HUES6 (cell line): ENCODE measurements around the gene TXNDC17.
"Not testable (repeated sequence)": the region's sequence is repeated elsewhere in the genome, so short reads cannot be mapped to it uniquely, and the experiment has no call there.

Source experiments
- H3K27ac ChIP-seq: 2 replicates; pipeline ENCODE4 v1.7.0; 2013; ENCODE audit warnings: low read depth, mild to moderate bottlenecking, low read length, inconsistent platforms
- H3K27me3 ChIP-seq: 2 replicates; pipeline ENCODE4 v1.6.1; 2013; ENCODE audit warnings: low read length; ENCODE audit not compliant: control insufficient read depth, insufficient read depth
- H3K36me3 ChIP-seq: 2 replicates; pipeline ENCODE4 v1.6.1; 2013; ENCODE audit warnings: low read length; ENCODE audit not compliant: control insufficient read depth, insufficient read depth
- H3K4me1 ChIP-seq: 2 replicates; pipeline ENCODE4 v1.6.1; 2013; ENCODE audit warnings: low read length; ENCODE audit not compliant: control insufficient read depth, insufficient read depth
- H3K4me3 ChIP-seq: 2 replicates; pipeline ENCODE4 v1.5.1; 2013; ENCODE audit warnings: low read depth, low read length
- H3K9ac ChIP-seq: one replicate; pipeline ENCODE4 v1.6.1; 2013; ENCODE audit warnings: mild to moderate bottlenecking, low read length
- H3K9me3 ChIP-seq: 2 replicates; pipeline ENCODE4 v1.6.1; 2013; ENCODE audit warnings: low read depth, low read length; ENCODE audit not compliant: control insufficient read depth, insufficient read depth

TXNDC17 gene

DNA sequence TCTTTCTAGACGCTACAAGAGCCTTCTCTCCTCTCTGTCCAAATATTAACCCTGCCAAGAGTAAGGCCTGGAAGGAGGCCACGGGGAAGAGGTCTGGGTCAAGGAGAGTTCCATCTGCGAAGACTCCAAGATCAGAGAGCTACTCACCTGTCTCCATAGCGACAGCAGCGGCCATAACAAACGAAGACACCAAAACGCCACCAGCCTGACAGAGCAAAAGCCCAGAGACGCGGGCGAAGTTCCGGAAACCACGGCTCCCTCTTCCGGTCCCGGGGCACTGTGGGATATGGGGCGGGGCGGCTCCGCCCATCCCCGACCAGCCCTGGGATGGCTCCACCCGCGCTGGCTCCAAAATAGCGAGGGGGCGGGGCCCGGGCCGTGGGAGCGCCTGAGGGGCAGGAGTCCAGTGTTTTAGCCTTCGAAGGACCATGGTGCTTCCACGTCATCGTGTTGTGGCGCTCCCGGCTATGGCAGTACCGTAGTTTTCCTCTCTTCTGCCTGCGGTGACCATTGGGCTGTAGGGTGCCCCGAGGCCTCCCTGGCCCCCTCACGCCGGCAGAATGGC is 10.6 kb downstream of the TXNDC17 start, which contains the start of the genes C17orf100 and MED31:
Gene C17orf100, plus strand, starts transcription at position 409 of the 565 bp plus-strand sequence. Its CDS starts 152 bp downstream, at position 561.
Gene MED31, minus strand, starts transcription at position 252 of the 565 bp plus-strand sequence. Its CDS starts 77 bp downstream, at position 175.
- Histone ChIP-seq H3K9me3 (no peaks in the 10 kb centered on the region), H3K4me3 (peak within 1 kb of the TSS; percentile 80), H3K4me1 (peaks cover 30% of the 10 kb centered on the region; the same call in 1 of the 2 replicates)

DNA sequence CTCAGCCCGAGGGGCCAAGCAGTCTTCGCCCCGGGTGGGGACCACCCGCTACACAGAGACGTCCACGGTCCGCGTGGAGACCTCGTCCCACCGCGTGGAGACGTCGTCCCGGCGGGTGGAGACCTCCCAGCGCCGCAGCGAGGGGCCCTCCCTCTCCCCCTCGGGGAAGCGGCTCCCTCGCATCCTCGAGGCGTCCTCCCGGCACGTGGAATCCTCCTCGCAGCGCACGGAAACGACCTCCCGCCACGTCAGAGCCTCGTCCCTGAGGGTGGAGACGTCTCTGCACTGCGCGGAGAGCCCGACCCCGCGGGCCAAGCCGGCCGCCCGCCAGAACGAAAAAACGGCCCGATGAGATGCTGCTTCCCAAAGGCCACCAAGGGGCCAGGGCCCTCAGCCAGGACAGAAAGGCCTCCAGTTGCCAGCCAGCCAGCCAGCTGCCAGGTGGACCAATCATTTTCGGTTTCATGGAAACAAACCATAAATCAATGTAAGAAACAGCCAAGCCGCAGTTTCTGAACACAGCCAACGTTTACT is 11.1 kb downstream of the TXNDC17 start:
- peak overlapping the region; percentile 41 for H3K9ac ChIP-seq
- H3K36me3 ChIP-seq = peaks cover 16% of the 10 kb centered on the region
- H3K27me3 ChIP-seq = peaks cover 39% of the 10 kb centered on the region
- peak overlapping the region; percentile 80 for H3K4me3 ChIP-seq
- peaks cover 30% of the 10 kb centered on the region; the same call in 1 of the 2 replicates for H3K4me1 ChIP-seq
- H3K27ac ChIP-seq = no peak overlapping the region; the same call in 1 of the 2 replicates
- no peaks in the 10 kb centered on the region for H3K9me3 ChIP-seq

More for the DNA sequence above, 10.6 kb downstream of the TXNDC17 start, which contains the start of the genes C17orf100 and MED31:
- H3K36me3 ChIP-seq = peaks cover 17% of the 10 kb centered on the region
- peak within 1 kb of the TSS; percentile 56; the same call in 1 of the 2 replicates for H3K27ac ChIP-seq
- peak within 1 kb of the TSS; percentile 92 for H3K9ac ChIP-seq
- peaks cover 33% of the 10 kb centered on the region for H3K27me3 ChIP-seq

DNA sequence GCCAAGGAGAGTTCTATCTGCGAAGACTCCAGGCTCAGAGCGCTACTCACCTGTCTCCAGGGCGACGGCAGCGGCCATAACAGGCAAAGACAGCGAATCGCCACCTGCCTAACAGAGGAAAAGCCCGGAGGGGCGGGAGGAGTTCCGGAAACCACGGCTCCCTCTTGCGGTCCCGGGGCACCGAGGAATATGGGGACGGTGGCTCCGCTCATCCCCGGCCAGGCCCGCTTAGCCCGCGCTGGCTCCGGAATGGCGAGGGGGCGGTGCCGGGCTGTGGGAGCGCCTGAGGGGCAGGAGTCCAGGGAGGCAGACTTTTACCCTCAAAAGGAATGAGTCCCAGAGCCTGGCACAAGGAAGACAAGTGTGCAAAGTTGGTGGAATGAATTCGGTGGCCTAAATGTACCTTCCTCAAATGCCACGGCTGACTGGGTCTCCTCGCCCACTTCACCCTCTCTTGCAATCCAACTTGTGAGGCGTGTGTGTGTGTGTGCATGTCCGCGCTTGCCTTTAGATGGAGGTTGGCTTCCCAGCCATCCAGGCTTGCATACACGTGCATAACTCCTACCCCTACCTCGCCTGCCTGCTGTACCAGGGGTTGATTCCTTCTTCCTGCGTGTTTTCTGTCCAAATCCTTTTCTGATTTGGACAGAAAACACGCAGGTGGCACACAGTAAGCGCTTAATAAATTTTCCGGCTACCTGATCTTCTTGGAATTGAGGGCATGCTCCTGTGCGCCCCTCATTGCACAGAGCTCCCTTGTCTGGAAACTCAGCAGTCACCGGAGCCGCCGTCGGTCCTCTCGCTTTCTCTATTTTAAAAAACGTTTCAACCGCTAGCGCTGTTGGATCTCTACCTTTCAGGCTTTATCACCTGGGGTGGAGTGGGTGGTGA is 14.2 kb downstream of the TXNDC17 start:
- H3K9ac ChIP-seq = peak overlapping the region; percentile 46
- H3K9me3 ChIP-seq = no peaks in the 10 kb centered on the region
- peak overlapping the region; percentile 62 for H3K4me3 ChIP-seq
- H3K4me1 ChIP-seq = peaks cover 30% of the 10 kb centered on the region; the same call in 1 of the 2 replicates
- no peak overlapping the region for H3K27ac ChIP-seq
- no peaks in the 10 kb centered on the region for H3K36me3 ChIP-seq
- peaks cover 64% of the 10 kb centered on the region for H3K27me3 ChIP-seq

DNA sequence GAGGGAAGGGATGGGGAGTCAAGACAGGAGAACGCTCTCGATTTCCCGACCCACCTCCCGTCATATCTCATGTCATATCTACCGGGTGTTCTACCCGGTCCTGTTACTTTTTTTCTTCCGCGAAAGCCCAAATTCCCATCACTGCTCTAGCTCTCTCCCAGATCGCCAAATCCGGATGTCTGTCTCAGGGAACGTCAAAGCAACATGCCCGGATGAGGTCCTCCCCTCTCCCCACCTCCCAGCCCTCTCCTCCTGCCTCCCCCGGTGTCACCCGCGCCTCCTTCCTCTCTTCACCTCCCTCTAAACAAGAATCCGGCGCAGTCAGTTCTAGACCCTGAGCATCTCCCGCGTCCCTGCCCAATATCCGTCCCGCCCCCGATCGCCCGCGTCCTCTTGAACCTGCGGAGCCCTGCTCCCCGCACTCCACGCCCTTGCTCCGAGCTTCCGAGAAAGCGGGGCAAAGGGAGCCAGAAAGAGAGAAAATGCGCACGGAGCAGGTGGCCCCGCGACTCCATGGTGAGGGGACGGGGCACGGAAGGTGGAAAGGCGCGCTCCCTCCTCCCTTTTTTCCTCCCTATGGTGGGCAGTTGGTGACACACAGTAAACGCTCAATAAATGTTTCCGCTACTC is 15.0 kb downstream of the TXNDC17 start:
- H3K27ac ChIP-seq, H3K9me3 ChIP-seq, H3K36me3 ChIP-seq, H3K9ac ChIP-seq: not testable (repeated sequence)
- peaks cover 68% of the 10 kb centered on the region for H3K27me3 ChIP-seq
- peak overlapping the region; percentile 62 for H3K4me3 ChIP-seq
- peaks cover 30% of the 10 kb centered on the region; the same call in 1 of the 2 replicates for H3K4me1 ChIP-seq

DNA sequence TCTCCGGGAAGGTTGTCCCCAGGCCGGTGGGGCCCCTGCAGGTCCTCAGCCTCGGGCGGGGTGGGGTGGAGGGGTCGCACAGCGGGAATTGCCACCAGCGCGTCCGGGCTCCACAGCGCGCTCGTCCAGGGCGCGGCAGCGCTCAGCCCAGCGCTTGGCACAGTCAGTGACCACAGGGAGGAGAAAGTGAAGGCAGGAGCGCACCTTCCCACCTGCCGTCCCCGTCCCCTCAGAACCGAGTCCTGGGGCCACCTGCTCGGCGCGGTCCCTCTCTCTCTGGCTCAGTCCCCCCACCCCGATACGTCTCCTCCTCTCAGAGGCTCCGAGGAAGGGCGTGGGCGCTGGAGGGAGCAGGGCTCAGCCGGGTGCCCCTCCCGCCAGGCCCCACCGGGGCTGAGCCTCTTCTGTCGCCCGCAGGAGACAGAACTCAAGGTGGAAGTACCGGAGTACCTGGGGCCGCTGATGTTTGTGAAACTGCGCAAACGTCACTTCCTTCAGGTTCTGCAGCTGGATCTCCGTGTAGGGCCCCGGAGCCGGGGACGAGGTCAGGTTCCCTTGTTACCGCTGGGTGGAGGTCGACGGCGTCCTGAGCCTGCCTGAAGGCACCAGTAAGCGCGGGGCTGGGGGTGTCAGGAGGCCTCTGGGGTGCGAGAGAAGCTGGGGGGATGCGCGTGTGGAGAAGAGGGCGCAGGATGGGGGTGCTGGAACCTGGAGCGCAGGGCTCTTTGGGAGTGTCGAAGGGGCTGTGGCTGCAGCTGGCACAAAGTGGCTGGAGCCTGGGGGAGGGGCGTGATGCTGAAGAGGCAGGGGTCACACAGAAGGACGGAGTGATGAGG is 16.2 kb downstream of the TXNDC17 start:
- not testable (repeated sequence) for H3K27ac ChIP-seq

DNA sequence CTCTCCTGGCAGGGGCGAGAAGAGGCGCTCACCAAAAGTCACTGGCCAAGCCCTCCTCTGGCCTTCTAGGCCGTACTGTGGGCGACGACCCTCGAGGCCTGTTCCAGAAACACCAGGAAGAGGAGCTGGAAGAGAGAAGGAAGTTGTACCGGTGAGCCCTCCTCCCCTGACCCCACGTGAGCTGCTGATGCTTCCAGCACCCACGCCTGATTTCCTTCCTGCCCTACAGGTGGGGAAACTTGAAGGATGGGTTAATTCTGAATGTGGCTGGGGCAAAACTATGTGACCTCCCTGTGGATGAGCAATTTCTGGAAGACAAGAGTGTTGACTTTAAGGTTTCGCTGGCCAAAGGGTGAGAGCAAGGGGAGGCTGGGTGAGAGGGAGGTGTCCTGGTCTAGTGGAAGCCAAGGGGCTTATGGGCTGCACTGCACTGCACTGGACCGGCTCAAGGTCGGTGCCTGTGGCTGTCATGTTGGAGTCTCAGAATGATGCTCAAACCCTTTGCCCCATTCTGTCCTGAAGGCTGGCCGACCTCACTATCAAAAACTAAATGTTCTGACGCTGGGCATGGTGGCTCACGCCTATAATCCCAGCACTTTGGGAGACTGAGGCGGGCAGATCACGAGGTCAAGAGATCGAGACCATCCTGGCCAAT is 16.9 kb downstream of the TXNDC17 start:
- Histone ChIP-seq H3K4me3 (peak overlapping the region; percentile 72), H3K27me3 (peaks cover 68% of the 10 kb centered on the region), H3K9me3 (no peaks in the 10 kb centered on the region), H3K27ac (no peak overlapping the region), H3K36me3 (no peaks in the 10 kb centered on the region), H3K9ac (peak overlapping the region; percentile 26), H3K4me1 (peaks cover 19% of the 10 kb centered on the region; the same call in 1 of the 2 replicates)

More for the DNA sequence above, 16.2 kb downstream of the TXNDC17 start:
- H3K4me1 ChIP-seq = peaks cover 26% of the 10 kb centered on the region; the same call in 1 of the 2 replicates
- peaks cover 68% of the 10 kb centered on the region for H3K27me3 ChIP-seq
- not testable (repeated sequence) for H3K9me3 ChIP-seq, H3K36me3 ChIP-seq
- peak overlapping the region; percentile 26 for H3K9ac ChIP-seq
- H3K4me3 ChIP-seq = peak overlapping the region; percentile 72

DNA sequence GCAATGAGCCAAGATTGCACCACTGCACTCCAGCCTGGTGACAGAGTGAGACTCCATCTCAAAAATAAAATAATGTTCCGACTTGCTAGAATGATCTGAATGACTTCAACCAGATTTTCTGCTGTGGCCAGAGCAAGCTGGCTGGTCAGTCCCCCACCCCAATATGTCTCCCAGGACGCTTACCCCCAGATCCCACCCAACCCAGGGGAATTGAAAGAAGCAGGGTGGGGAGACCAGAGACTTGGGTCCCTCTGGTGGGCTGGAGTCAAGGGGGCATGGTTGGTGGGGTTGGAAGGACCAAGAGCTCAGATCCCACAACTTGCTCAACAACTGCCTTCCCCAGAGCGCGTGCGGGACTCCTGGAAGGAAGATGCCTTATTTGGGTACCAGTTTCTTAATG is 17.6 kb downstream of the TXNDC17 start:
- not testable (repeated sequence) for H3K9ac ChIP-seq, H3K27ac ChIP-seq, H3K4me3 ChIP-seq, H3K9me3 ChIP-seq, H3K36me3 ChIP-seq
- H3K4me1 ChIP-seq = peaks cover 16% of the 10 kb centered on the region; the same call in 1 of the 2 replicates
- peaks cover 64% of the 10 kb centered on the region for H3K27me3 ChIP-seq

DNA sequence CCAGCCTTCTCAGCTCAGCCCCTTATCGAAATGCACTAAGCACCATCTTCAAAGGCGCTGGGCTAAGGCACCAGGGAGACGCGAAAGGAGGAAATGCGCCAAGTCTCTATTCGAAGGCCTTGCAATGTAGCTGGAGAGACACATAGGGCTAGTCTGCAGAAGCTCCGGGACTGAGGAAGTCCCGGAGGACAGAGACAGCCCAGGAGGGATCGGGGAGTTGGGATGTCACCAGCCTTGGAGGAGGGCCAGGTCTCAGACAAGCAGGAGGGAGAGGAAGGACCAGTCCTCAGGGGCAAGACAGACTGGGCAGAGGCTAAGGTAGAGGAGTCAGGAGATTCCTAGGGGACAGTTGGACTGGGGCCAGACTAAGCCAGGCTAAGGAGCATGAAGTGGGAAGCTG is 19.2 kb downstream of the TXNDC17 start:
- Histone ChIP-seq H3K9me3 (no peaks in the 10 kb centered on the region), H3K36me3 (no peaks in the 10 kb centered on the region), H3K9ac (no peak overlapping the region), H3K4me3 (no peak overlapping the region), H3K27ac (no peak overlapping the region), H3K4me1 (peaks cover 1% of the 10 kb centered on the region; the same call in 1 of the 2 replicates), H3K27me3 (peaks cover 47% of the 10 kb centered on the region)

DNA sequence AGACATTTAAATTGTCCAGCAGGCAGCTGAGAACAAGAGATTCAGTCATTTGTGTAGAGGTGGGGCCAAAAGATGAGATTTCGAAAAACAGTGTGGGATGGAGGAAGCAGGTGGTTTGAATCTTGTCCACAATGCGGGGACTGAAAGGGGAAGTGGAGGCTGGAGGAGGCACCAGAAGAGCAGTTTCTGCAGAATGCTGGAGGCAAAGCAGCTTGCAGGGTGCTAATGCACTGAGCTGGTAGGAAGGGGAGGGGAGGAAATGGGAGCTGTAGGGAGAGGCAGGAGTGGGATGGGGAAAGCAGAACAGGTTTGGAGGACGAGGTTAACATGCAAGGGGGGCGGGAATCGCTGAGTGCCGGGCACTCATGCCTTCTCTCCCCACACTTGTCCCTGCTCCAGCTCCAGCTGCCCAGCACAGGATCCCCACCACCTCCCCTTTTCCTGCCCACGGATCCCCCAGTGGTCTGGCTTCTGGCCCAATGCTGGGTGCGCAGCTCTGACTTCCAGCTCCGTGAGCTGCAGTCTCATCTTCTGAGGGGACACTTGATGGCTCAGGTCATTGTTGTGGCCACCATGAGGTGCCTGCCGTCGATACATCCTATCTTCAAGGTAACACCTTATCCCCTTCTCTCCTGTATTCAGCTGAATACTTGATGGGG is 20.1 kb downstream of the TXNDC17 start:
- H3K4me3 ChIP-seq = no peak overlapping the region

More for the DNA sequence above, 20.1 kb downstream of the TXNDC17 start:
- H3K9ac ChIP-seq = no peak overlapping the region
- H3K9me3 ChIP-seq = no peaks in the 10 kb centered on the region
- no peaks in the 10 kb centered on the region for H3K36me3 ChIP-seq
- H3K27ac ChIP-seq = no peak overlapping the region
- peaks cover 43% of the 10 kb centered on the region for H3K27me3 ChIP-seq
- H3K4me1 ChIP-seq = no peaks in the 10 kb centered on the region
